Measurements from ENCODE around the gene HMSD. TPM values are rescaled to one million over a fixed set of nuclear protein-coding genes. Genes with fewer than 3 reads are reported as not detected.
A peak's percentile ranks its signal among the peaks of the same experiment; 100 is the strongest.

HMSD gene
- total RNA-seq, 1 experiment from 2014 or later: 3.0 TPM

GRCh38 chr18:63979409-63979920 lies 30.4 kb downstream of the HMSD start:
- peak; percentile 90 for ATAC-seq
- peaks cover 65% of the 10 kb centered on the region for H3K27me3 Mint-ChIP-seq (ENCODE audit: low read depth)
- H3K27ac Mint-ChIP-seq: no peak overlapping the region
- no peaks in the 10 kb centered on the region for H3K36me3 Mint-ChIP-seq
- no peak overlapping the region for H3K4me3 Mint-ChIP-seq
- ChIA-PET POLR2A (no interaction called here), CTCF (interaction anchor here (1.5 kb wide), 1 partner anchor 16 kb away, joined by 5 read pairs; no protein-coding TSS in a partner anchor)
- peak; percentile 55 for DNase-seq (ENCODE audit: low spot score)
- H3K9me3 Mint-ChIP-seq: no peaks in the 10 kb centered on the region
- H3K4me1 Mint-ChIP-seq: peaks cover 8% of the 10 kb centered on the region
- TF ChIP-seq OVOL2 (CRISPR knock-in tag; IDR thresholded peaks at IDR 0.05; ENCODE audit: borderline replicate concordance) (no peak), IRF1 (CRISPR knock-in tag; IDR thresholded peaks at IDR 0.05) (no peak), FOXP1 (CRISPR knock-in tag; IDR thresholded peaks at IDR 0.05; ENCODE audit: borderline replicate concordance) (no peak), PRRX2 (CRISPR knock-in tag; IDR thresholded peaks at IDR 0.05) (no peak), CTCF (IDR thresholded peaks at IDR 0.05) (peak; percentile 51)

GRCh38 chr18:63980027-63980426 lies 30.9 kb downstream of the HMSD start:
- DNase-seq (ENCODE audit: low spot score): no peak
- ATAC-seq: no peak
- no peak overlapping the region for H3K4me3 Mint-ChIP-seq
- H3K27me3 Mint-ChIP-seq (ENCODE audit: low read depth): peaks cover 60% of the 10 kb centered on the region
- H3K9me3 Mint-ChIP-seq: no peaks in the 10 kb centered on the region
- TF ChIP-seq NR3C1 (CRISPR knock-in tag; conservative IDR thresholded peaks at IDR 0.05; ENCODE audit: low read depth): no peak
- TF ChIP-seq PRRX2 (CRISPR knock-in tag; IDR thresholded peaks at IDR 0.05): no peak
- no peak for TF ChIP-seq ZSCAN18 (CRISPR knock-in tag; IDR thresholded peaks at IDR 0.05)
- TF ChIP-seq ATF3 (CRISPR knock-in tag; conservative IDR thresholded peaks at IDR 0.05): no peak
- no peak for TF ChIP-seq HMGXB4 (CRISPR knock-in tag; IDR thresholded peaks at IDR 0.05)
- no peaks in the 10 kb centered on the region for H3K36me3 Mint-ChIP-seq
- H3K4me1 Mint-ChIP-seq: peaks cover 8% of the 10 kb centered on the region
- H3K27ac Mint-ChIP-seq: no peak overlapping the region
- POLR2A ChIA-PET: no interaction called here
- CTCF ChIA-PET: interaction anchor here (1.5 kb wide), 1 partner anchor 16 kb away, joined by 5 read pairs; no protein-coding TSS in a partner anchor

GRCh38 chr18:63980896-63981460 lies 31.9 kb downstream of the HMSD start:
- H3K27ac Mint-ChIP-seq: no peak overlapping the region
- no peaks in the 10 kb centered on the region for H3K9me3 Mint-ChIP-seq
- H3K4me3 Mint-ChIP-seq: no peak overlapping the region
- peaks cover 51% of the 10 kb centered on the region for H3K27me3 Mint-ChIP-seq (ENCODE audit: low read depth)
- POLR2A ChIA-PET: no interaction called here
- no peaks in the 10 kb centered on the region for H3K36me3 Mint-ChIP-seq
- no peak for ATAC-seq
- DNase-seq (ENCODE audit: low spot score): no peak
- peaks cover 8% of the 10 kb centered on the region for H3K4me1 Mint-ChIP-seq
- CTCF ChIA-PET: no interaction called here
- no peak for TF ChIP-seq E2F1 (CRISPR knock-in tag; IDR thresholded peaks at IDR 0.05)
- TF ChIP-seq TCF7 (CRISPR knock-in tag; IDR thresholded peaks at IDR 0.05; ENCODE audit: low read depth): no peak
- TF ChIP-seq OVOL2 (CRISPR knock-in tag; IDR thresholded peaks at IDR 0.05; ENCODE audit: borderline replicate concordance): no peak
- no peak for TF ChIP-seq JUN (CRISPR knock-in tag; IDR thresholded peaks at IDR 0.05)
- no peak for TF ChIP-seq GABPB1 (CRISPR knock-in tag; IDR thresholded peaks at IDR 0.05)
- no peak for TF ChIP-seq EMX1 (CRISPR knock-in tag; IDR thresholded peaks at IDR 0.05)
- TF ChIP-seq NR2C2 (CRISPR knock-in tag; IDR thresholded peaks at IDR 0.05): no peak
- TF ChIP-seq RORB (CRISPR knock-in tag; IDR thresholded peaks at IDR 0.05): no peak
- TF ChIP-seq HMGA2 (CRISPR knock-in tag; IDR thresholded peaks at IDR 0.05): no peak
- no peak for TF ChIP-seq ZBTB43 (CRISPR knock-in tag; IDR thresholded peaks at IDR 0.05)
- no peak for TF ChIP-seq ZNF138 (CRISPR knock-in tag; conservative IDR thresholded peaks at IDR 0.05)
